MCF 10A (cell line): ENCODE data around the gene CAPNS1. TPM values are rescaled to one million over a fixed set of nuclear protein-coding genes. Genes with fewer than 3 reads are reported as not detected.

ENCODE experiments used
- BruUV-seq: library from RNA; stranded (reverse); fragments of 400-500 nt; replicated peaks from 2 replicates; lab custom pipeline; 2021; lab: Mats Ljungman, UMichigan
- CTCF ChIA-PET: fragments of 300-600 bp; sonication (Branson Sonifier 250); formaldehyde crosslinking; extraction: SDS; loops from one replicate; lab custom pipeline; 2021; ENCODE audit warnings: antibody characterized with exemption, inconsistent platforms; lab: Yijun Ruan, JAX
- POLR2A ChIA-PET: fragments of 300-600, 350-650 bp; sonication (Branson Sonifier 250); formaldehyde crosslinking; extraction: SDS; loops from one replicate; lab custom pipeline; 2020; ENCODE audit warnings: antibody characterized with exemption, inconsistent platforms; lab: Yijun Ruan, JAX
- DNase-seq: peaks from one replicate; pipeline ENCODE4 v3.0.0-alpha.2; 2018; ENCODE audit not compliant: unreplicated experiment
- H3K27ac Mint-ChIP-seq: one replicate; pipeline ENCODE4 v1.8.0; 2022; ENCODE audit warnings: mild to moderate bottlenecking, low read depth, mixed read lengths; ENCODE audit not compliant: unreplicated experiment
- H3K27me3 Mint-ChIP-seq: one replicate; pipeline ENCODE4 v1.8.0; 2022; ENCODE audit warnings: mixed read lengths; ENCODE audit not compliant: insufficient read depth, unreplicated experiment
- H3K36me3 Mint-ChIP-seq: one replicate; pipeline ENCODE4 v1.8.0; 2022; ENCODE audit warnings: mild to moderate bottlenecking, moderate library complexity, mixed read lengths; ENCODE audit not compliant: insufficient read depth, unreplicated experiment
- H3K4me1 Mint-ChIP-seq: one replicate; pipeline ENCODE4 v1.8.0; 2022; ENCODE audit warnings: mixed read lengths; ENCODE audit not compliant: insufficient read depth, unreplicated experiment
- H3K4me3 Mint-ChIP-seq: one replicate; pipeline ENCODE4 v1.8.0; 2022; ENCODE audit warnings: mild to moderate bottlenecking, moderate library complexity, mixed read lengths; ENCODE audit not compliant: unreplicated experiment
- H3K9me3 Mint-ChIP-seq: one replicate; pipeline ENCODE4 v1.8.0; 2022; ENCODE audit warnings: mixed read lengths; ENCODE audit not compliant: unreplicated experiment
- CTCF ChIP-seq: fragments of 200-600 bp; IDR thresholded peaks from one replicate; pipeline ENCODE4 v1.8.0; 2022; ENCODE audit warnings: antibody characterized with exemption, mild to moderate bottlenecking; ENCODE audit not compliant: unreplicated experiment
- intact Hi-C: fragments of 100-400 bp; cut with micrococcal nuclease; formaldehyde crosslinking; loops from 2 replicates; pipeline ENCODE4 v1.14.1; 2022
- total RNA-seq: library from RNA; stranded (reverse); gene quantifications from 2 replicates; pipeline ENCODE4 v1.2.3, GENCODE V29; 2022

CAPNS1 gene
- total RNA-seq, 1 experiment from 2014 or later: 666 TPM

DNA sequence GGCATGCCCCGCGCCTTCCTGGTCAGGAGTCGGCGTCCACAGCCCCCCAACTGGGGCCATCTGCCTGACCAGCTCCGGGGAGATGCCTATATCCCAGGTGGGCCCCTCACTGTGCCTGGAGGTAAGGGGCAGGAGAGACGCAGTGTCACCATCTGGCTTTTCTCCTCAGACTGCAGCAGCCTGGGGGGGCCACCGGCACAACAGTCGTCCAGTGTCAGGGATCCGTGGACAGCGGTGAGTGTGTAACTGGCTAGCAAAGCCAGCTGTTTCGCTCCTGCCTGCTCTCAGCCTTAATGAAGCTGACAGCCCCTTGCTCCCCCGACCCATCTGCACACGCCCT is 28.7 kb upstream of the CAPNS1 start:
- no peak for DNase-seq
- Mint-ChIP-seq H3K4me3 (no peak overlapping the region), H3K9me3 (no peaks in the 10 kb centered on the region), H3K27ac (no peak overlapping the region), H3K36me3 (peaks cover 40% of the 10 kb centered on the region), H3K4me1 (peaks cover 9% of the 10 kb centered on the region), H3K27me3 (no peaks in the 10 kb centered on the region)
- intact Hi-C loops: loop anchor here (10.0 kb wide), 1 partner anchor 226 kb away; no protein-coding TSS in a partner anchor
- no TSS peak for BruUV-seq
- POLR2A ChIA-PET: no interaction called here
- CTCF ChIA-PET: interaction anchor here (0.7 to 0.9 kb wide), 3 partner anchors 20 to 824 kb away, joined by 4 to 5 read pairs (median 4); no protein-coding TSS in a partner anchor
- TF ChIP-seq CTCF: no peak

DNA sequence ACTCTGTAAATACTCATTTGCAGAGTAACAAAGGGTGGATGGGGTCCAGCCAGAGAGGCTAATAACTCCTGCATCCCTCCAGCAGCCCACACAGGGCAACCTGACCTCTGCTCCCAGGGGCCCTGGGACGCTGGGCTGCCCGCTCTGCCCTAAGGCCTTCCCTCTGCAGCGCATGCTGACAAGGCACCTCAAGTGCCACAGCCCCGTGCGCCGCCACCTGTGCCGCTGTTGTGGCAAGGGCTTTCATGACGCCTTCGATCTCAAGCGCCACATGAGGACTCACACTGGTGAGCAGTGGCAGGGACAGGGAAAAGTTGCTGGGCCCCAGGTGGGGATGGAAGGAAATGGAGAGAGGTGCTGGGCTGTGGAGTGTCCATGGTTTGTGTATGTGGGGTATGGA is 27.2 kb upstream of the CAPNS1 start:
- Mint-ChIP-seq H3K27me3 (no peaks in the 10 kb centered on the region), H3K4me3 (peak overlapping the region; percentile 91), H3K36me3 (peaks cover 55% of the 10 kb centered on the region), H3K4me1 (peaks cover 12% of the 10 kb centered on the region), H3K9me3 (no peaks in the 10 kb centered on the region), H3K27ac (no peak overlapping the region)
- CTCF ChIA-PET: interaction anchor here (0.7 to 1.9 kb wide), 3 partner anchors 38 to 53 kb away, joined by 3 to 8 read pairs (median 8); no protein-coding TSS in a partner anchor
- no peak for DNase-seq
- intact Hi-C loops: loop anchor here (10.0 kb wide), 1 partner anchor 228 kb away; no protein-coding TSS in a partner anchor
- no TSS peak for BruUV-seq
- TF ChIP-seq CTCF: no peak
- POLR2A ChIA-PET: no interaction called here

DNA sequence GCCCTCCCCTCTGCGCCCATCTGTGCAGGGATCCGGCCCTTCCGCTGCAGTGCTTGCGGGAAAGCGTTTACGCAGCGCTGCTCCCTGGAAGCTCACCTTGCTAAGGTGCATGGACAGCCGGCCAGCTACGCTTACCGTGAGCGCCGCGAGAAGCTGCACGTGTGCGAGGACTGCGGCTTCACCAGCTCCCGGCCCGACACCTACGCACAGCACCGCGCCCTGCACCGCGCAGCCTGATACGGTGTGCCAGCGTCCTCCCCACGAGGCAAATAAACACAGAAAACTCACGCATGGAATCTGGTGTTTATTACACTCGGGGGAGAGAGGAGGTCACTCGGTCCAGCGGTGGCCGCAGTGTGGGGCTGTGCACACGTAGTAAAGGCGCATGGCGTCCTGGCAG is 26.4 kb upstream of the CAPNS1 start:
- Mint-ChIP-seq H3K4me3 (peak overlapping the region; percentile 91), H3K4me1 (peaks cover 17% of the 10 kb centered on the region), H3K27me3 (no peaks in the 10 kb centered on the region), H3K27ac (peak overlapping the region; percentile 94), H3K36me3 (peaks cover 63% of the 10 kb centered on the region), H3K9me3 (no peaks in the 10 kb centered on the region)
- no TSS peak for BruUV-seq
- ChIA-PET POLR2A (interaction anchor here (0.6 to 3.7 kb wide), 7 partner anchors 23 to 945 kb away, joined by 3 to 24 read pairs (median 17); partner anchors contain the start of genes THAP8, ZNF146 and ZNF565), CTCF (interaction anchor here (0.7 to 1.9 kb wide), 4 partner anchors 39 to 232 kb away, joined by 3 to 8 read pairs (median 6); no protein-coding TSS in a partner anchor)
- no peak for DNase-seq
- TF ChIP-seq CTCF: no peak
- intact Hi-C loops: loop anchor here (10.0 kb wide), 1 partner anchor 229 kb away; no protein-coding TSS in a partner anchor

DNA sequence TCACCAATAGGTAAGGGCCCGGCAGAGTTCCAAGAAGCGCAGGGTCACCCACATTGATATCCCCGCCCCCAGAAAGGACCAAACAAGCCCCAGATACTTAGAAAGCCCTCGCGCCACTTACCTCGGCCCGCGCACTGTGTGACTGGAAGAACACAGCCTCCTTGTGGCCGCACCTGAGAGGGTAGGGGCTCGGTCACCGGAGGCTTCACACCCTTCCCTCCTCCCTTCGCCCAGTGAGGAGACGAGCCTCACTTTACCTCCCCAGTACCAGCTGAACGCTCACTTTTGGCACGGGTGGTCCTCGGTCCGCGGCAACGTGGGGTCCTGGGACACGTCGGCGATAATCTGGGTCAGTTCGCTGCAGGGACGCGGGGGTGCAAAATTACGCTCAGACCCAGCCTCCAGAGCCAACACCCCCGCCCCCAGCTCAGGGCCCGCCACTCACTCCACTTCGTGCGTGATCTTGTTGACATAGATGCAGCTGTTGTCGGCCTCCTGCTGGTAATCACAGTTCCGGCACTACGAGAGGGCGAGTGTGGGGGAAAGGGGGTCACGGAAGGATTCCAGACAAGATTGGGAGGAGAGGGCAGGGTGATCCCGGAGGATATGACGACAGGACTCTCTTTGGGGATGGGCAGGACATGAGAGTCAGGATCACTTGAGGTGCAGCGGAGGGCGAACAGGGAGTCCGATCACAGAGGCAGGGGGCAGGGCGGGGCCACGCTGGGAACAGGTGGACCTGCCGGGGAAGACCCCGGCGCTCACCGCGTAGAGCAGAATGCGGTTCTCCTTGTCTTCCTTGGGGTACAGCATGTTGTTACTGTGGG is 25.8 kb upstream of the CAPNS1 start:
- ChIA-PET CTCF (interaction anchor here (0.9 to 1.9 kb wide), 4 partner anchors 53 to 233 kb away, joined by 3 to 8 read pairs (median 6); no protein-coding TSS in a partner anchor), POLR2A (interaction anchor here (0.6 to 3.7 kb wide), 19 partner anchors 8 to 946 kb away, joined by 3 to 32 read pairs (median 5); partner anchors contain the start of genes ALKBH6, CAPNS1, NFKBID and SDHAF1)
- Mint-ChIP-seq H3K27me3 (no peaks in the 10 kb centered on the region), H3K27ac (peak overlapping the region; percentile 94), H3K36me3 (peaks cover 69% of the 10 kb centered on the region), H3K4me3 (peak overlapping the region; percentile 91), H3K9me3 (no peaks in the 10 kb centered on the region), H3K4me1 (peaks cover 17% of the 10 kb centered on the region)
- no peak for TF ChIP-seq CTCF
- peak; percentile 40 for DNase-seq
- TSS peak; percentile 65 for BruUV-seq
- intact Hi-C loops: loop anchor here (1.0 to 10.0 kb wide), 3 partner anchors 23 to 229 kb away; no protein-coding TSS in a partner anchor
